Measurements from ENCODE around the gene ZNF274.

- TF ChIP-seq CTCF (IDR thresholded peaks at IDR 0.05) (no peak), POLR2A (IDR thresholded peaks at IDR 0.05) (no peak)
Observed at GRCh38 chr19:58203814-58204475, 21.1 kb downstream of the ZNF274 start.

All from uterus (tissue), 2 donors.